Measurements from ENCODE around the gene TNK2.

Gene TNK2

GRCh38 chr3:195911946-195912270 lies 3.6 kb upstream of the TNK2 start:
- Histone ChIP-seq H3K23ac (ENCODE audit: low read depth, low read length, poor library complexity) (peak overlapping the region; percentile 36), H3K9ac (ENCODE audit: low read depth, low read length, poor library complexity) (no peak overlapping the region), H3K4me2 (ENCODE audit: insufficient read depth, low read length, poor library complexity, severe bottlenecking) (no peak overlapping the region), H2AFZ (ENCODE audit: low read length) (peak overlapping the region; percentile 4), H2BK12ac (ENCODE audit: low read length) (no peak overlapping the region), H3K27ac (replicated peaks; ENCODE audit: low read length) (no peak overlapping the region), H3K36me3 (replicated peaks in 1 of 2; ENCODE audit: control insufficient read depth in 2 of 2, insufficient read depth in 2 of 2, low read length in 2 of 2) (no peaks in the 10 kb centered on the region), H2BK5ac (ENCODE audit: low read length) (no peak overlapping the region), H3K4me3 (ENCODE audit: low read length in 2 of 2) (no peak overlapping the region), H3K27me3 (ENCODE audit: control insufficient read depth in 3 of 3, insufficient read depth in 3 of 3, low read depth in 1 of 3, low read length in 3 of 3) (peaks cover 0 to 11% (median 8%) of the 10 kb centered on the region in 3 experiments), H3K14ac (ENCODE audit: low read length) (no peak overlapping the region), H2AK5ac (ENCODE audit: low read depth, low read length) (peak overlapping the region; percentile 43), H2BK15ac (ENCODE audit: low read length) (peak overlapping the region; percentile 93), H3K18ac (ENCODE audit: low read length) (no peak overlapping the region), H2BK120ac (ENCODE audit: low read depth, low read length) (no peak overlapping the region), H3K9me3 (replicated peaks in 1 of 2; ENCODE audit: control insufficient read depth in 2 of 2, insufficient read depth in 1 of 2, low read depth in 1 of 2, low read length in 2 of 2) (no peaks in the 10 kb centered on the region), H4K8ac (ENCODE audit: low read depth, low read length) (no peak overlapping the region), H3K4ac (ENCODE audit: low read length) (no peak overlapping the region), H3K4me1 (ENCODE audit: control insufficient read depth in 2 of 2, insufficient read depth in 1 of 2, low read depth in 1 of 2, low read length in 2 of 2) (peaks cover 20 to 22% of the 10 kb centered on the region in 2 donors), H4K91ac (ENCODE audit: low read depth, low read length, poor library complexity) (no peak overlapping the region), H3K79me1 (ENCODE audit: low read depth, low read length) (peaks cover 14% of the 10 kb centered on the region)
- no peak for DNase-seq (ENCODE audit: low spot score)
- WGBS, 2 donors (ENCODE audit: extremely low coverage in 2 of 2, insufficient read length in 2 of 2, insufficient replicate concordance in 1 of 2) = no CpG with 5 or more reads among the region's 4 CpGs

DNA sequence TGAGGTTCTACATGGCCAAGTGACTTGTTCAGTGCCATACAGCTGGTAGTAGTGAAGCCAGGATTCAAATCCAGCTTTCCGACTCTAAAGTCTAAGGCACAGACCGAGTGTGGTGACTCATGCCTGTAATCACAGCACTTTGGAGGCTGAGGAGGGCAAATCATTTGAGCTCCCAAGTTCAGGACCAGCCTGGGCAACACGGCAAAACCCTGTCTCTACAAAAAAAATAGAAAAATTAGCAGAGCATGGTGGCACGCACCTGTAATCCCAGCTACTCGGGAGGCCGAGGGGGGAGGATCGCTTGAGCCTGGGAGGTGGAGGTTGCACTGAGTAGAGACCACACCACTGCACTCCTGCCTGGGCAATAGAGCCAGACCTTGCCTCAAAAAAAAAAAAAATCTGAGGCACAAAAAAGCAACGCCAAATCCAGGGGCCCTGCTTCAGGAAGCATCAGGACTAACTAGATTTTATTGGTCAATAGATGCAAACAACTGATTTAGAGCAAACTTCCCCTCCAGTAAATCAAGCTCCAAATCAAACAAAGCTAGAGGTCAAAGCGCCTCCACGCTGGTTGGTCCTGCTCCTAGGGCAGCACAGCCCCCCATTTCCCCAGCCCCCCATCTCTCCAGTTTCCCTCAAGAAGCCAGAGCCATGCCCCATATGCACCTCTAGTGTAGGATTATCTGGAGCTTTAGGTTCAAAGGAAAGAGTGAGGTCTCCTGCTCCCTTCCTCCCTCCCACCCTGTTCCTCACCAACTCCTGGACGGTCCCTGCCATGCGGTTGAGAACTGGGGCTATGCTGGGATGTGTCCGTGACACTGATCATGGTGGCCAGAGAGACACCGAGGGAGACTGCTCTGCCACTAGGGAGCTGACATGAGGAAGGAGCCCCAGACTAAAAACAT lies 2.9 kb upstream of the TNK2 start:
- no peak overlapping the region for H3K4ac ChIP-seq (ENCODE audit: low read length)
- H3K79me1 ChIP-seq (ENCODE audit: low read depth, low read length) = peaks cover 14% of the 10 kb centered on the region
- peak overlapping the region; percentile 93 for H2BK15ac ChIP-seq (ENCODE audit: low read length)
- H3K9me3 ChIP-seq (replicated peaks in 1 of 2; ENCODE audit: control insufficient read depth in 2 of 2, insufficient read depth in 1 of 2, low read depth in 1 of 2, low read length in 2 of 2) = no peaks in the 10 kb centered on the region
- peak overlapping the region; percentile 4 for H2AFZ ChIP-seq (ENCODE audit: low read length)
- no peak overlapping the region for H3K14ac ChIP-seq (ENCODE audit: low read length)
- no peak overlapping the region for H4K8ac ChIP-seq (ENCODE audit: low read depth, low read length)
- no peak overlapping the region for H4K91ac ChIP-seq (ENCODE audit: low read depth, low read length, poor library complexity)
- H2BK12ac ChIP-seq (ENCODE audit: low read length) = no peak overlapping the region
- no peak overlapping the region for H3K4me3 ChIP-seq (ENCODE audit: low read length in 2 of 2)
- no peaks in the 10 kb centered on the region for H3K36me3 ChIP-seq (replicated peaks in 1 of 2; ENCODE audit: control insufficient read depth in 2 of 2, insufficient read depth in 2 of 2, low read length in 2 of 2)
- H2BK5ac ChIP-seq (ENCODE audit: low read length) = no peak overlapping the region
- H3K4me2 ChIP-seq (ENCODE audit: insufficient read depth, low read length, poor library complexity, severe bottlenecking) = no peak overlapping the region
- DNase-seq (ENCODE audit: low spot score) = no peak
- WGBS, 2 donors (ENCODE audit: extremely low coverage in 2 of 2, insufficient read length in 2 of 2, insufficient replicate concordance in 1 of 2) = no CpG with 5 or more reads among the region's 14 CpGs
- H3K27ac ChIP-seq (replicated peaks; ENCODE audit: low read length) = no peak overlapping the region
- H3K23ac ChIP-seq (ENCODE audit: low read depth, low read length, poor library complexity) = peak overlapping the region; percentile 36
- peak overlapping the region; percentile 43 for H2AK5ac ChIP-seq (ENCODE audit: low read depth, low read length)
- no peak overlapping the region for H3K18ac ChIP-seq (ENCODE audit: low read length)
- H3K9ac ChIP-seq (ENCODE audit: low read depth, low read length, poor library complexity) = peak overlapping the region; percentile 36
- H2BK120ac ChIP-seq (ENCODE audit: low read depth, low read length) = no peak overlapping the region
- peaks cover 0 to 11% (median 8%) of the 10 kb centered on the region in 3 experiments for H3K27me3 ChIP-seq (ENCODE audit: control insufficient read depth in 3 of 3, insufficient read depth in 3 of 3, low read depth in 1 of 3, low read length in 3 of 3)
- H3K4me1 ChIP-seq (ENCODE audit: control insufficient read depth in 2 of 2, insufficient read depth in 1 of 2, low read depth in 1 of 2, low read length in 2 of 2) = peaks cover 20 to 22% of the 10 kb centered on the region in 2 donors

GRCh38 chr3:195910499-195910845 lies 2.1 kb upstream of the TNK2 start:
- no peak overlapping the region for H3K4me2 ChIP-seq (ENCODE audit: insufficient read depth, low read length, poor library complexity, severe bottlenecking)
- H3K9me3 ChIP-seq (replicated peaks in 1 of 2; ENCODE audit: control insufficient read depth in 2 of 2, insufficient read depth in 1 of 2, low read depth in 1 of 2, low read length in 2 of 2) = no peaks in the 10 kb centered on the region
- no peak overlapping the region for H2BK5ac ChIP-seq (ENCODE audit: low read length)
- H3K9ac ChIP-seq (ENCODE audit: low read depth, low read length, poor library complexity) = no peak overlapping the region
- H3K4me3 ChIP-seq (ENCODE audit: low read length in 2 of 2) = peak overlapping the region in 1 of 2 donors; percentile 55
- H3K27ac ChIP-seq (replicated peaks; ENCODE audit: low read length) = no peak overlapping the region
- peak overlapping the region; percentile 53 for H4K8ac ChIP-seq (ENCODE audit: low read depth, low read length)
- H3K36me3 ChIP-seq (replicated peaks in 1 of 2; ENCODE audit: control insufficient read depth in 2 of 2, insufficient read depth in 2 of 2, low read length in 2 of 2) = no peaks in the 10 kb centered on the region
- no peak overlapping the region for H4K91ac ChIP-seq (ENCODE audit: low read depth, low read length, poor library complexity)
- peak overlapping the region; percentile 99 for H2AFZ ChIP-seq (ENCODE audit: low read length)
- H3K14ac ChIP-seq (ENCODE audit: low read length) = no peak overlapping the region
- peaks cover 20 to 22% of the 10 kb centered on the region in 2 donors for H3K4me1 ChIP-seq (ENCODE audit: control insufficient read depth in 2 of 2, insufficient read depth in 1 of 2, low read depth in 1 of 2, low read length in 2 of 2)
- H3K27me3 ChIP-seq (ENCODE audit: control insufficient read depth in 3 of 3, insufficient read depth in 3 of 3, low read depth in 1 of 3, low read length in 3 of 3) = peaks cover 0 to 11% (median 8%) of the 10 kb centered on the region in 3 experiments
- H2BK12ac ChIP-seq (ENCODE audit: low read length) = no peak overlapping the region
- no CpG with 5 or more reads among the region's 8 CpGs for WGBS, 2 donors (ENCODE audit: extremely low coverage in 2 of 2, insufficient read length in 2 of 2, insufficient replicate concordance in 1 of 2)
- H2BK15ac ChIP-seq (ENCODE audit: low read length) = no peak overlapping the region
- H3K18ac ChIP-seq (ENCODE audit: low read length) = no peak overlapping the region
- peak overlapping the region; percentile 10 for H3K23ac ChIP-seq (ENCODE audit: low read depth, low read length, poor library complexity)
- H3K4ac ChIP-seq (ENCODE audit: low read length) = no peak overlapping the region
- H2AK5ac ChIP-seq (ENCODE audit: low read depth, low read length) = peak overlapping the region; percentile 29
- H3K79me1 ChIP-seq (ENCODE audit: low read depth, low read length) = peaks cover 14% of the 10 kb centered on the region
- no peak for DNase-seq (ENCODE audit: low spot score)
- H2BK120ac ChIP-seq (ENCODE audit: low read depth, low read length) = no peak overlapping the region

DNA sequence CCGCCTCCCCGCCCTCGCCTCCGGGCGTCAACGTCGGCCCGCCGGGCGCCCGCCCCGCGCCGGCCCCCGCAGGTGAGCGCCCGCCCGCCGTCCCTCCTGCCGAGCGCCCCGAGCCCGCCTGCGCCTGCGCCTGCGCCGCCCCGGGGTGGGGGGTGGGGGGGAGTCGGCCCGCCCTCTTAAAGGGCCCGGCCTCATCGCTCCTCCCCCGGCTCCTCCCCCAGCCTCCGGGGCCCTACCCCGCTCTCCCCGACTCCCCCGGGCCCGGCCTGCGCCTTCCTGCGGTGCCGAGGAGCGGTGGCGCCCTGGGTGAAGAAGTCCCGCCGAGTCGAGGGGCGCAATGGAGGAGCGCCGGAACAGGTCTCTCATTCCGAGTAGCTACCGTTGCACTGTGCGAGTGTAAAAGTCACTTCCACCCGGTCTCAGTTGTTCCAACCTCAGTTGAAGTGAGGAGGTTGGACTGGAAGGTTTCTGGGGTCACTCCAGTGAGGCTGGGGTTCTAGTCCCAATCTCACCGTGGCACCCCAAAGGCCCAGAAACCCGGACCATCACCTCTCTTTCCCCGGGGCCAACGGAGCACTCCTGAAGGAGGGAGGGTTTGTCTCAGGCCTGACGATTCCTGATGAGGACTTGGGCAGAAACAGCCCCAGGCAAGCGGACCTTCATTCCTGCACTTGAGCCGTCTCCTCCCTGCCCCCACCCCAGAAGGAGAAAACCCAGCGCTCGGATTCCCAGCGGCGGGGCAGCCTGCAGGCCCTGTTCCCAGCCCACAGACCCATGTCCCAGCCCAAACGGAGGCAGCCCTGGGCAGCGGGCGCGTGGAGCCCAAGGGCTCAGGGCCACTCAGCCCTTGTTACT lies 1.5 kb upstream of the TNK2 start:
- no peak overlapping the region for H3K27ac ChIP-seq (replicated peaks; ENCODE audit: low read length)

More for the DNA sequence above, 1.5 kb upstream of the TNK2 start:
- H3K18ac ChIP-seq (ENCODE audit: low read length) = peak overlapping the region; percentile 66
- H4K8ac ChIP-seq (ENCODE audit: low read depth, low read length) = peak overlapping the region; percentile 53
- peaks cover 0 to 11% (median 8%) of the 10 kb centered on the region in 3 experiments for H3K27me3 ChIP-seq (ENCODE audit: control insufficient read depth in 3 of 3, insufficient read depth in 3 of 3, low read depth in 1 of 3, low read length in 3 of 3)
- H3K4me3 ChIP-seq (ENCODE audit: low read length in 2 of 2) = peak overlapping the region; percentile 55 to 73
- H3K14ac ChIP-seq (ENCODE audit: low read length) = no peak overlapping the region
- no peak overlapping the region for H2BK120ac ChIP-seq (ENCODE audit: low read depth, low read length)
- H4K91ac ChIP-seq (ENCODE audit: low read depth, low read length, poor library complexity) = no peak overlapping the region
- DNase-seq (ENCODE audit: low spot score) = peak; percentile 72
- peak overlapping the region; percentile 99 for H2AFZ ChIP-seq (ENCODE audit: low read length)
- no peaks in the 10 kb centered on the region for H3K9me3 ChIP-seq (replicated peaks in 1 of 2; ENCODE audit: control insufficient read depth in 2 of 2, insufficient read depth in 1 of 2, low read depth in 1 of 2, low read length in 2 of 2)
- peak overlapping the region; percentile 64 for H3K9ac ChIP-seq (ENCODE audit: low read depth, low read length, poor library complexity)
- peaks cover 20 to 22% of the 10 kb centered on the region in 2 donors for H3K4me1 ChIP-seq (ENCODE audit: control insufficient read depth in 2 of 2, insufficient read depth in 1 of 2, low read depth in 1 of 2, low read length in 2 of 2)
- peaks cover 14% of the 10 kb centered on the region for H3K79me1 ChIP-seq (ENCODE audit: low read depth, low read length)
- no peak overlapping the region for H3K4ac ChIP-seq (ENCODE audit: low read length)
- H2AK5ac ChIP-seq (ENCODE audit: low read depth, low read length) = no peak overlapping the region
- no CpG with 5 or more reads among the region's 68 CpGs for WGBS, 2 donors (ENCODE audit: extremely low coverage in 2 of 2, insufficient read length in 2 of 2, insufficient replicate concordance in 1 of 2)
- no peak overlapping the region for H2BK12ac ChIP-seq (ENCODE audit: low read length)
- H2BK15ac ChIP-seq (ENCODE audit: low read length) = no peak overlapping the region
- peak overlapping the region; percentile 37 for H3K23ac ChIP-seq (ENCODE audit: low read depth, low read length, poor library complexity)
- H3K4me2 ChIP-seq (ENCODE audit: insufficient read depth, low read length, poor library complexity, severe bottlenecking) = peak overlapping the region; percentile 80
- H3K36me3 ChIP-seq (replicated peaks in 1 of 2; ENCODE audit: control insufficient read depth in 2 of 2, insufficient read depth in 2 of 2, low read length in 2 of 2) = no peaks in the 10 kb centered on the region
- H2BK5ac ChIP-seq (ENCODE audit: low read length) = no peak overlapping the region
